DOHH2 (cell line): ENCODE data around the gene MAPKAPK2.

Experiments
- EZH2phosphoT487 ChIP-seq: fragments of 200-600 bp; sonication (generic); IDR thresholded peaks from 2 replicates; pipeline ENCODE4 v1.6.1; 2017; ENCODE audit warnings: borderline replicate concordance, mild to moderate bottlenecking, antibody characterized with exemption, low read length, moderate library complexity, mixed read lengths
- TF ChIP-seq, protein P1 (sequence below): fragments of 200-600 bp; sonication (generic); IDR thresholded peaks from one replicate; pipeline ENCODE4 v1.5.1; 2014; ENCODE audit warnings: antibody characterized with exemption, mild to moderate bottlenecking, low read depth, low read length; ENCODE audit not compliant: poor library complexity, severe bottlenecking

- TF ChIP-seq, protein P1, sequence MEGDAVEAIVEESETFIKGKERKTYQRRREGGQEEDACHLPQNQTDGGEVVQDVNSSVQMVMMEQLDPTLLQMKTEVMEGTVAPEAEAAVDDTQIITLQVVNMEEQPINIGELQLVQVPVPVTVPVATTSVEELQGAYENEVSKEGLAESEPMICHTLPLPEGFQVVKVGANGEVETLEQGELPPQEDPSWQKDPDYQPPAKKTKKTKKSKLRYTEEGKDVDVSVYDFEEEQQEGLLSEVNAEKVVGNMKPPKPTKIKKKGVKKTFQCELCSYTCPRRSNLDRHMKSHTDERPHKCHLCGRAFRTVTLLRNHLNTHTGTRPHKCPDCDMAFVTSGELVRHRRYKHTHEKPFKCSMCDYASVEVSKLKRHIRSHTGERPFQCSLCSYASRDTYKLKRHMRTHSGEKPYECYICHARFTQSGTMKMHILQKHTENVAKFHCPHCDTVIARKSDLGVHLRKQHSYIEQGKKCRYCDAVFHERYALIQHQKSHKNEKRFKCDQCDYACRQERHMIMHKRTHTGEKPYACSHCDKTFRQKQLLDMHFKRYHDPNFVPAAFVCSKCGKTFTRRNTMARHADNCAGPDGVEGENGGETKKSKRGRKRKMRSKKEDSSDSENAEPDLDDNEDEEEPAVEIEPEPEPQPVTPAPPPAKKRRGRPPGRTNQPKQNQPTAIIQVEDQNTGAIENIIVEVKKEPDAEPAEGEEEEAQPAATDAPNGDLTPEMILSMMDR = no peak
- TF ChIP-seq EZH2phosphoT487 = no peak
These were observed 13.3 kb downstream of the MAPKAPK2 start for GRCh38 chr1:206698011-206698410.
